B cell (primary cell): ENCODE data around the gene NIPAL4. TPM values are rescaled to one million over a fixed set of nuclear protein-coding genes. Genes with fewer than 3 reads are reported as not detected.

Source experiments
- ATAC-seq: fragments of 200-7000 bp; cut with Tn5 transposase; one replicate; pipeline ENCODE4 v1.10.0; 2021; ENCODE audit warnings: low read depth, mild to moderate bottlenecking, moderate number of reproducible peaks, moderate library complexity
- CTCF ChIA-PET: fragments of 350-600 bp; sonication (Branson Sonifier 250); formaldehyde crosslinking; loops from one replicate; lab custom pipeline; 2021; ENCODE audit warnings: antibody characterized with exemption, inconsistent platforms; lab: Charles Lee
- POLR2A ChIA-PET: fragments of 350-600 bp; sonication (Branson Sonifier 250); formaldehyde crosslinking; loops from one replicate; lab custom pipeline; 2021; ENCODE audit warnings: antibody characterized with exemption; lab: Charles Lee
- DNase-seq: peaks from one replicate; pipeline ENCODE4 v3.0.0; 2013
- H2AFZ ChIP-seq: 2 replicates; pipeline ENCODE4 v1.6.1; 2012; ENCODE audit warnings: mild to moderate bottlenecking, low read depth, low read length; ENCODE audit not compliant: insufficient read depth, poor library complexity, severe bottlenecking
- H3K27ac ChIP-seq, 2 donors: 1 replicate in 1 of 2; 2 replicates in 1 of 2; pipeline ENCODE4 v1.5.1; 2012 to 2013; ENCODE audit warnings: low read length in 2 of 2, mild to moderate bottlenecking in 2 of 2, moderate library complexity in 1 of 2
- H3K27me3 ChIP-seq, 4 experiments: fragments of 200-600 bp in 1 of 4; sonication (generic) in 1 of 4; replicated peaks in 1 of 4; 1 replicate in 2 of 4; 2 replicates in 2 of 4; pipeline versions ENCODE4 v1.6.1 to v1.7.0; 2013 to 2016; ENCODE audit warnings: low read length in 3 of 4, mild to moderate bottlenecking in 2 of 4, mixed read lengths in 1 of 4, moderate library complexity in 1 of 4; ENCODE audit not compliant: insufficient read depth in 4 of 4, control insufficient read depth in 3 of 4; ENCODE audit errors: control extremely low read depth in 1 of 4
- H3K36me3 ChIP-seq, 2 experiments: replicated peaks in 1 of 2; 1 replicate in 1 of 2; 2 replicates in 1 of 2; pipeline versions ENCODE4 v1.6.1 to v1.7.1; 2013; ENCODE audit warnings: low read length in 1 of 2; ENCODE audit not compliant: insufficient read depth in 2 of 2, control insufficient read depth in 1 of 2; ENCODE audit errors: control extremely low read depth in 1 of 2, extremely low read depth in 1 of 2
- H3K4me1 ChIP-seq, 2 donors: fragments of 200-600 bp in 1 of 2; sonication (generic) in 1 of 2; 1 replicate in 1 of 2; 2 replicates in 1 of 2; pipeline versions ENCODE4 v1.5.1 to v1.6.1; 2013 to 2017; ENCODE audit warnings: low read length in 2 of 2; ENCODE audit not compliant: control insufficient read depth in 2 of 2, insufficient read depth in 2 of 2
- H3K4me2 ChIP-seq: replicated peaks from 2 replicates; pipeline ENCODE3; 2012; ENCODE audit warnings: mild to moderate bottlenecking, low read depth, low read length; ENCODE audit not compliant: poor library complexity, severe bottlenecking
- H3K4me3 ChIP-seq, 5 experiments: fragments of 200-600 bp in 1 of 5; sonication (generic) in 1 of 5; 1 replicate in 3 of 5; 2 replicates in 2 of 5; pipeline versions ENCODE4 v1.5.1 to v1.7.0; 2011 to 2016; ENCODE audit warnings: low read length in 4 of 5, mild to moderate bottlenecking in 4 of 5, low read depth in 2 of 5, control low read depth in 1 of 5, moderate library complexity in 1 of 5; ENCODE audit not compliant: insufficient read depth in 1 of 5; ENCODE audit errors: control extremely low read depth in 1 of 5, extremely low read depth in 1 of 5
- H3K79me2 ChIP-seq: fragments of 200-600 bp; sonication (generic); one replicate; pipeline ENCODE4 v1.6.0; 2016; ENCODE audit warnings: low read length; ENCODE audit not compliant: control insufficient read depth, insufficient read depth
- H3K9ac ChIP-seq: fragments of 200-600 bp; sonication (generic); 2 replicates; pipeline ENCODE4 v1.6.1; 2017; ENCODE audit warnings: mild to moderate bottlenecking, low read length, moderate library complexity
- H3K9me3 ChIP-seq, 3 donors: one replicate each; pipeline versions ENCODE4 v1.6.1 to v1.7.1; 2013; ENCODE audit warnings: low read length in 2 of 3; ENCODE audit not compliant: control insufficient read depth in 2 of 3, insufficient read depth in 1 of 3; ENCODE audit errors: control extremely low read depth in 1 of 3
- H4K20me1 ChIP-seq: 2 replicates; pipeline ENCODE4 v1.6.0; 2012; ENCODE audit warnings: mild to moderate bottlenecking, low read length; ENCODE audit not compliant: insufficient read depth, control insufficient read depth, poor library complexity, severe bottlenecking
- H3K27ac Mint-ChIP-seq: one replicate; pipeline ENCODE4 v1.8.0; 2021; ENCODE audit warnings: mixed read lengths
- H3K27me3 Mint-ChIP-seq: one replicate; pipeline ENCODE4 v1.8.0; 2021; ENCODE audit warnings: mixed read lengths
- H3K4me1 Mint-ChIP-seq: one replicate; pipeline ENCODE4 v1.8.0; 2021; ENCODE audit warnings: mixed read lengths
- H3K4me3 Mint-ChIP-seq: one replicate; pipeline ENCODE4 v1.8.0; 2021; ENCODE audit warnings: mixed read lengths
- H3K9me3 Mint-ChIP-seq: one replicate; pipeline ENCODE4 v1.8.0; 2022; ENCODE audit warnings: mixed read lengths; ENCODE audit not compliant: insufficient read depth
- CTCF ChIP-seq: fragments of 200-600 bp; IDR thresholded peaks from one replicate; pipeline ENCODE4 v1.8.0; 2022; ENCODE audit warnings: antibody characterized with exemption, mild to moderate bottlenecking
- EZH2 ChIP-seq: IDR thresholded peaks from 2 replicates; pipeline ENCODE4 v1.6.1; 2012; ENCODE audit warnings: borderline replicate concordance, low read depth, mild to moderate bottlenecking, moderate library complexity, low read length; ENCODE audit not compliant: insufficient read depth, poor library complexity, severe bottlenecking
- WGBS: methylation state at CpG from one replicate; pipeline ENCODE4 v1.1.5; 2013; ENCODE audit warnings: missing lambda C conversion rate; ENCODE audit not compliant: insufficient coverage; 5-methylcytosine and 5-hydroxymethylcytosine counted together
- intact Hi-C: fragments of 100-400 bp; cut with micrococcal nuclease; formaldehyde crosslinking; loops from one replicate; pipeline ENCODE4 v1.10.0; 2022
- polyA plus RNA-seq: library from polyadenylated mRNA; depleted of rRNA; stranded (reverse); fragments of >200 nt; gene quantifications from 2 replicates; pipeline ENCODE4 v1.2.3, GENCODE V29; 2012
- total RNA-seq, 2 donors: library from RNA; stranded (reverse); fragments of 120-200 nt in 1 of 2; gene quantifications; 1 replicate in 1 of 2; 2 replicates in 1 of 2; pipeline versions ENCODE4 v1.2.3 to v1.2.4, GENCODE V29; 2013 to 2022

Gene NIPAL4
- total and polyA plus RNA-seq, 2 donors (not counting 1 experiment from before 2014, with no cell fraction given): 4.6 to 6.4 TPM

- POLR2A ChIA-PET: interaction anchor here (1.1 kb wide), 1 partner anchor 47 kb away, joined by 3 read pairs; no protein-coding TSS in a partner anchor
- no peaks in the 10 kb centered on the region for H3K9me3 ChIP-seq
- peak overlapping the region in 1 of 2 donors; percentile 77 for H3K27ac ChIP-seq
- TF ChIP-seq EZH2 (no peak), CTCF (no peak)
- Mint-ChIP-seq H3K4me1 (peaks cover 76% of the 10 kb centered on the region), H3K27me3 (no peaks in the 10 kb centered on the region), H3K27ac (peak overlapping the region; percentile 83), H3K4me3 (peak overlapping the region; percentile 90), H3K9me3 (no peaks in the 10 kb centered on the region)
- H3K4me2 ChIP-seq: peak overlapping the region; percentile 94
- DNase-seq (peak; percentile 14), ATAC-seq (no peak)
- peak overlapping the region; percentile 76 for H2AFZ ChIP-seq
- peaks cover 14% of the 10 kb centered on the region for H3K79me2 ChIP-seq
- CTCF ChIA-PET: interaction anchor here (1.1 to 8.4 kb wide), 7 partner anchors 10 to 301 kb away, joined by 3 to 37 read pairs (median 4); no protein-coding TSS in a partner anchor
- H3K4me1 ChIP-seq: peaks cover 50% of the 10 kb centered on the region in 2 donors
- H3K36me3 ChIP-seq: peaks cover 0 to 8% of the 10 kb centered on the region in 2 experiments
- no peaks in the 10 kb centered on the region for H3K27me3 ChIP-seq
- peak overlapping the region in 4 of 5 experiments; percentile 55 to 75 (median 67) for H3K4me3 ChIP-seq
- H4K20me1 ChIP-seq: no peaks in the 10 kb centered on the region
- intact Hi-C loops: loop anchor here (2.0 kb wide), 1 partner anchor 16 kb away; no protein-coding TSS in a partner anchor
- H3K9ac ChIP-seq: peak overlapping the region; percentile 76
- 94% methylated on average over 3 of the region's 4 CpGs for WGBS
Observed at GRCh38 chr5:157460921-157461792, 1.1 kb downstream of the NIPAL4 start.

GRCh38 chr5:157463081-157463480, 3.1 kb downstream of the NIPAL4 start:
- Histone ChIP-seq H3K27me3 (no peaks in the 10 kb centered on the region), H4K20me1 (no peaks in the 10 kb centered on the region), H2AFZ (no peak overlapping the region), H3K4me1 (peaks cover 34 to 45% of the 10 kb centered on the region in 2 donors), H3K36me3 (peaks cover 0 to 17% of the 10 kb centered on the region in 2 experiments), H3K27ac (no peak overlapping the region), H3K4me3 (no peak overlapping the region), H3K9ac (no peak overlapping the region), H3K9me3 (no peaks in the 10 kb centered on the region), H3K4me2 (no peak overlapping the region), H3K79me2 (peaks cover 14% of the 10 kb centered on the region)
- Mint-ChIP-seq H3K9me3 (no peaks in the 10 kb centered on the region), H3K4me3 (no peak overlapping the region), H3K27me3 (no peaks in the 10 kb centered on the region), H3K27ac (no peak overlapping the region), H3K4me1 (peaks cover 63% of the 10 kb centered on the region)
- DNase-seq: no peak
- WGBS: 97% methylated on average over 7 of the region's 8 CpGs
- ATAC-seq: no peak
- ChIA-PET CTCF (interaction anchor here (1.2 to 8.4 kb wide), 2 partner anchors 8 to 30 kb away, joined by 6 to 37 read pairs; no protein-coding TSS in a partner anchor), POLR2A (no interaction called here)
- intact Hi-C loops: no loop called here
- TF ChIP-seq CTCF (no peak), EZH2 (no peak)
